Fibroblast of lung (primary cell): ENCODE measurements around the gene COA1.

Experiments
- EZH2 ChIP-seq: IDR thresholded peaks from 2 replicates; pipeline ENCODE4 v1.5.1; 2012; ENCODE audit warnings: low read length, control low read depth, mild to moderate bottlenecking; ENCODE audit errors: missing control alignments
- TF ChIP-seq, protein P1 (sequence below), 2 donors: IDR thresholded peaks in 1 of 2; conservative IDR thresholded peaks in 1 of 2; 1 replicate in 1 of 2; 2 replicates in 1 of 2; pipeline ENCODE4 v1.5.1; 2011 to 2012; ENCODE audit warnings: low read length in 2 of 2, control low read depth in 1 of 2, inconsistent platforms in 1 of 2, low read depth in 1 of 2, mild to moderate bottlenecking in 1 of 2

DNA sequence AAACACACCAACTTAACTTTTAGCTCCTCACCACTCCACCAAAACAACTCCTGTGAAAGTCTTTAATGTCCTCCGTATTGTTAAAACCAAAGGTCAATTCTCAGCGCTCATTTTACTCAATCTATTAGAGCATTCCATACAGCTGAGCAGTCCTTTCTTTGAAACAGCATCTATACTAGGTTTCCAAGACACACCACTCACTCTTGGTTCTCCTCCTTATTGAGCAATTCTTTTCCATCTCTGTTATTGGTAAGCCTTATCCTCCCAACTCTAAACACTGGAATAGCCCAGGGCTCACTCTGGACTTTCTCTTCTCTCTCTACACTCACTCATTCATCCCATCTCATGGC lies 34.9 kb downstream of the COA1 start:
- TF ChIP-seq, protein P1, sequence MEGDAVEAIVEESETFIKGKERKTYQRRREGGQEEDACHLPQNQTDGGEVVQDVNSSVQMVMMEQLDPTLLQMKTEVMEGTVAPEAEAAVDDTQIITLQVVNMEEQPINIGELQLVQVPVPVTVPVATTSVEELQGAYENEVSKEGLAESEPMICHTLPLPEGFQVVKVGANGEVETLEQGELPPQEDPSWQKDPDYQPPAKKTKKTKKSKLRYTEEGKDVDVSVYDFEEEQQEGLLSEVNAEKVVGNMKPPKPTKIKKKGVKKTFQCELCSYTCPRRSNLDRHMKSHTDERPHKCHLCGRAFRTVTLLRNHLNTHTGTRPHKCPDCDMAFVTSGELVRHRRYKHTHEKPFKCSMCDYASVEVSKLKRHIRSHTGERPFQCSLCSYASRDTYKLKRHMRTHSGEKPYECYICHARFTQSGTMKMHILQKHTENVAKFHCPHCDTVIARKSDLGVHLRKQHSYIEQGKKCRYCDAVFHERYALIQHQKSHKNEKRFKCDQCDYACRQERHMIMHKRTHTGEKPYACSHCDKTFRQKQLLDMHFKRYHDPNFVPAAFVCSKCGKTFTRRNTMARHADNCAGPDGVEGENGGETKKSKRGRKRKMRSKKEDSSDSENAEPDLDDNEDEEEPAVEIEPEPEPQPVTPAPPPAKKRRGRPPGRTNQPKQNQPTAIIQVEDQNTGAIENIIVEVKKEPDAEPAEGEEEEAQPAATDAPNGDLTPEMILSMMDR (conservative IDR thresholded peaks at IDR 0.05 in 1 of 2, IDR thresholded peaks at IDR 0.05 in 1 of 2; ENCODE audit: low read depth in 1 of 2, low read length in 2 of 2), result no peak
- no peak for TF ChIP-seq EZH2
